22Rv1 (cell line): Measurements from ENCODE around the gene LSM2.

Source experiments
- H3K27ac ChIP-seq: fragments of 450-650 bp; 2 replicates; pipeline ENCODE4 v1.5.1; 2017
- ZFX ChIP-seq: fragments of 450-650 bp; IDR thresholded peaks from 2 replicates; pipeline ENCODE4 v1.6.1; 2017; ENCODE audit warnings: antibody characterized with exemption, borderline replicate concordance
- TF ChIP-seq, protein P1 (sequence below): fragments of 450-650 bp; IDR thresholded peaks from 2 replicates; pipeline ENCODE4 v1.5.1; 2017; ENCODE audit warnings: mild to moderate bottlenecking

Gene LSM2

DNA sequence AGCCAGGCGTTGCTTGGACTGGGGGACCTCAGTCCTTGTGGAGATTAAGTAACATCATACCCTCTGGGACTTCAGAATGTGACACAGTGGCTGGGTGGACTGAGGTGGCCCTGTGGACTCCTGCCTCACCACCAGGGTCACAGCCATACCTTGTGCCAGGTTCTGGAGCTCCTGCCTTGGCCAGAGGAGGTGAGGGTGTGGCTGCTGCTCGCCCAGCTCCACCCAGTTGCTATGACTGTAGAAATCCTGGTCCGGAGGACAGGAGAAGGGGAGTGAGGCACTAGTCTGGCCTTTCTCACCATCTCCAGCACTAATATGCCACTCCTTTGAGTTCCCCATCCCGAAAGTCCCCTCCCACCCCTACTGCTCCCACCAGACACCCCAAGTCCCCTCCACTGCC lies 31.6 kb downstream of the LSM2 start:
- TF ChIP-seq ZFX: no peak
- TF ChIP-seq, protein P1, sequence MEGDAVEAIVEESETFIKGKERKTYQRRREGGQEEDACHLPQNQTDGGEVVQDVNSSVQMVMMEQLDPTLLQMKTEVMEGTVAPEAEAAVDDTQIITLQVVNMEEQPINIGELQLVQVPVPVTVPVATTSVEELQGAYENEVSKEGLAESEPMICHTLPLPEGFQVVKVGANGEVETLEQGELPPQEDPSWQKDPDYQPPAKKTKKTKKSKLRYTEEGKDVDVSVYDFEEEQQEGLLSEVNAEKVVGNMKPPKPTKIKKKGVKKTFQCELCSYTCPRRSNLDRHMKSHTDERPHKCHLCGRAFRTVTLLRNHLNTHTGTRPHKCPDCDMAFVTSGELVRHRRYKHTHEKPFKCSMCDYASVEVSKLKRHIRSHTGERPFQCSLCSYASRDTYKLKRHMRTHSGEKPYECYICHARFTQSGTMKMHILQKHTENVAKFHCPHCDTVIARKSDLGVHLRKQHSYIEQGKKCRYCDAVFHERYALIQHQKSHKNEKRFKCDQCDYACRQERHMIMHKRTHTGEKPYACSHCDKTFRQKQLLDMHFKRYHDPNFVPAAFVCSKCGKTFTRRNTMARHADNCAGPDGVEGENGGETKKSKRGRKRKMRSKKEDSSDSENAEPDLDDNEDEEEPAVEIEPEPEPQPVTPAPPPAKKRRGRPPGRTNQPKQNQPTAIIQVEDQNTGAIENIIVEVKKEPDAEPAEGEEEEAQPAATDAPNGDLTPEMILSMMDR: no peak
- H3K27ac ChIP-seq: peak overlapping the region; percentile 81

DNA sequence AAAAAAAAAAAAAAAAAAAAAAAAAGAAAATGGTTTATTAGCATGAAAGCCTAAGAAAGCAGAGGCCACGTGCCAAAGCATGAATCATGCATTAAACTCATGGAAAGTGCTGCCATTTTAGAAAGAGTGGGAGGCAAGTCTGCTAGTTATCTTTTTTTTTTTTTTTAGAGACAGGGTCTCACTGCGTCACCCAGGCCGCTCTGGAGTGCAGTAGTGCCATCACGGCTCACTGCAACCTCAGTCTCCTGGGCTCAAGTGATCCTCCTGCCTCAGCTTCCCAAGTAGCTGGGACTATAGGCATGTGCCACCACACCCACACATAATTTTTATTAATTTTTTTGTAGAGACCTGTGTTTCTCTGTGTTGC lies 34.8 kb downstream of the LSM2 start:
- TF ChIP-seq ZFX: no peak
- TF ChIP-seq, protein P1: no peak
- no peak overlapping the region for H3K27ac ChIP-seq

DNA sequence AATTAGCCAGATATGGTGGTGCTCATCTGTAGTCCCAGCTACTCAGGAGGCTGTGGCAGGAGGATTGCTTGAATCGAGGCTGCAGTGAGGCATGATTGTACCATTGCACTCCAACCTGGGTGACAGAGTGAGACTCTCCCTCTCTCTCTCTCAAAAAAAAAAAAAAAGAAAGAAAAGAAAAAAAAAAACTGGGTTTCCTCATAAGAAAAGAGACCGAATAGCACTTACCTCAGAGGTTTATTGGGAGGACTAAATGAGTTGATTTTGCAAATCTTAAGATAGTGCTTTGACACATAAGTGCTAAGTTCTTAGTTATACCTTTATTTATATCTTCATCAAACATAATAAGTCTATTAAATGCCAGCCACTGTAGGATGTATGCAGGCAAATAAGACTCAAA lies 35.9 kb downstream of the LSM2 start:
- no peak for TF ChIP-seq ZFX
- TF ChIP-seq, protein P1: no peak

DNA sequence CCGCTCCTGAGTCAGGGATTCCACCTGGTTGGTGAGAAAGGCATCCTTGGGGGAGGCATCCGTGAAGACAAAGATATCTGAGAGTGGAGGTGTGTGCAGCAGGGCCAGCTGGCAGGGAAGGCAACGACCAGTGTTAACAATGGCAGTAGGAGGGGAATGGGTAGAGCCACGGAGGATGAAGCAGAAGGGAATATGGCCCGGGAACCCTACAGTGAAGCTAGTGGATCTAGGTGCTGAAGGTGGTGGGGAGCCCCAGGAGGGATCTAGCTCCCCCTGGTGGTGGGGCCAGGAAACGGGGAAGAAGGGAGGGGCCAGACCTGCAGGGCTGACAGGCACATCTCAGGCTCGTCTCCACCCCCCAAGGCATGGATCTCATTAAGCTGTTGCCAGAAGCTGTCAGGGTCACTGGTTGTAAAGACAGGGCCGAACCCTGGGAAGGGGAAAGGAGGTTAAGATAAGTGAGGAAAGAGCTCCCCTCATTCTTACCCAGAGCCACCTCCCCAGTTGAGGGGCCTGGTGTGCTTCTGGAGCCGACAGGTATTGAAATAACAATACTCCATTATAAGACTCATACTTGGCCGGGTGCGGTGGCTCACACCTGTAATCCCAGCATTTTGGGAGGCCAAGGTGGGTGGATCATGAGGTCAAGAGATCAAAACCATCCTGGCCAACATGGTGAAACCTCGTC lies 36.9 kb downstream of the LSM2 start:
- no peak overlapping the region for H3K27ac ChIP-seq
- no peak for TF ChIP-seq ZFX
- TF ChIP-seq, protein P1: peak; percentile 93

More for the DNA sequence above, 35.9 kb downstream of the LSM2 start:
- no peak overlapping the region for H3K27ac ChIP-seq

DNA sequence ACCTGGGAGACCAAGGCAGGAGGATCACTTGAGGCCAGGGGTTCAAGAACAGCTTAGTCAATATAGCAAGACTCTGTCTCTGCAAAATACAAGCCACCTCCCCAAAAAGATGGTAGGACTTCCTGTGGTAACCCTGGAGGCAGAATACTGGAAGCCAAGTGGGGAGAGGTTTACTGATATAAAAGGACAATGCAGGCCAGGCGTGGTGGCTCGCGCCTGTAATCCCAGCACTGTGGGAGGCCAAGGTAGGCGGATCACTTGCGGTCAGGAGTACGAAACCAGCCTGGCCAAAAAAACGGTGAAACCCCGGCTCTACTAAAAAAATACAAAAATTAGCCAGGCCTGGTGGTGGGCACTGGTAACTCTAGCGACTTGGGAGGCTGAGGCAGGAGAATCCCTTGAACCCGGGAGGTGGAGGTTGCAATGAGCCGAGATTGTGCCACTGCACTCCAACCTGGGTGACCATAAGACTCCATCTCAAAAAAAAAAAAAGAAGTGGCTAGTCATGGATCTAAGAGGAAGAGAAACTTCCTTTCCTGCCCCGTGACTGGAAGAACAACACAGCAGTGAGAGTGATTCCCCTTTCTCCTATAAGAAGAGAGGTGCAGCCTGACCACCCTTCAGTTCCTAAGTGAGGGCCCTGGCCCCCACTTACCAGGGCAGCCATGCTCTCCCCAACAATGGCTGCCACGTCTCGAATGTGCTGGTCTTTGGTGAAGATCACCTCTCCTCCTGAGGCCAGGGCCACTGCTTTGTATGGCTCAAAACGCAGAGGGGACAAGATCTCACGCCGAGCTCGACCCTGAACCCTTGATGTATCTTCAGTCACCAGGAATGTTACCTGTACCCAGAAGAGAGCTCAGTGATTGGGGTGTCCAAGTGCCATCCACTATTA lies 38.2 kb downstream of the LSM2 start:
- no peak overlapping the region for H3K27ac ChIP-seq
- no peak for TF ChIP-seq ZFX
- TF ChIP-seq, protein P1: no peak

DNA sequence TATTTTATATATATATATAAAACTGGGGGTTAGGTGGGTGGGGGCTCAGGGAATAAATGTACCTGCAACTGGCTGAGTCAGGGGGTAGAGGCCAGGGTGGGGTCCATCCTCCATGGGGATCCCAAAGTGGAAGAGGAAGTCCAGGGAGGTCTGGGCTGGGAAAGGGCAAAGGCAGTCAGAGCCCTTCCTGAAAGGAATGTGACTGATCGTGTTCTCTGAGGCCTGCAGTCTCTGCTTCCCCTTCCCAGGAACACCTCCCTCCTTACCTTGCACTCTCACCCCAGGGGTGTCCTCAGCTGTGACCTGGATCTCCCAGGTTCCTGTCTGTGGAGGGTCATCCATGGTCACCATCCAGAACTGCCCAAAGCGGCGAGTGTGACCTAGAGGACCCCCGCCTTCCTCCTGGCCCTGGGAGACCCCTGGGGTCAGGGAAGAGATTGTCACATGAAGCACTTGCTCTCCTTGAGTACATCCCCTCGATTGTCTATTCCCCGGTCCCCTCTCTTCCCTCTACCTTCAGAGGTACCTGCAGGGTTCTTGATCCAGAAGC lies 39.6 kb downstream of the LSM2 start:
- no peak for TF ChIP-seq ZFX
- TF ChIP-seq, protein P1: no peak
- no peak overlapping the region for H3K27ac ChIP-seq
